ENCODE measurements around the gene GPRIN2. TPM values are rescaled to one million over a fixed set of nuclear protein-coding genes. Genes with fewer than 3 reads are reported as not detected.
"Not testable (repeated sequence)": the region's sequence is repeated elsewhere in the genome, so short reads cannot be mapped to it uniquely, and the experiment has no call there.

GPRIN2 gene
- not detected in 2 replicates for total RNA-seq (2014; rRNA removed; shearing (Covaris generic))
- polyA plus RNA-seq (2015; cell fraction: cytosol; rRNA removed): not detected in 2 replicates
- polyA plus RNA-seq (2015; cell fraction: nucleus; rRNA removed): 0.46 TPM in 1 of 2 replicates, not detected in the other

- no peak for DNase-seq (ENCODE audit: low read depth, low spot score)
- in situ Hi-C loops (cut with HindIII; ENCODE audit: low pct_unique_long_range_greater_than_20kb, low sequenced_read_pairs): no loop called here
These were observed at the start of gene GPRIN2 for GRCh38 chr10:46556515-46557318. Gene GPRIN2 (minus strand): TSS chr10:46556658. CDS start chr10:46550736, 5,922 bp downstream.

- DNase-seq (ENCODE audit: low read depth, low spot score); in situ Hi-C loops (cut with HindIII; ENCODE audit: low pct_unique_long_range_greater_than_20kb, low sequenced_read_pairs): not testable (repeated sequence)
These were observed 44.1 kb upstream of the GPRIN2 start for GRCh38 chr10:46600516-46600915.

- DNase-seq (ENCODE audit: low read depth, low spot score); in situ Hi-C loops (cut with HindIII; ENCODE audit: low pct_unique_long_range_greater_than_20kb, low sequenced_read_pairs): not testable (repeated sequence)
These were observed 41.3 kb upstream of the GPRIN2 start for GRCh38 chr10:46597616-46598246.

- DNase-seq (ENCODE audit: low read depth, low spot score); in situ Hi-C loops (cut with HindIII; ENCODE audit: low pct_unique_long_range_greater_than_20kb, low sequenced_read_pairs): not testable (repeated sequence)
These were observed 40.1 kb upstream of the GPRIN2 start for GRCh38 chr10:46596570-46596969.

GRCh38 chr10:46594453-46595063 lies 38.1 kb upstream of the GPRIN2 start:
- DNase-seq (ENCODE audit: low read depth, low spot score); in situ Hi-C loops (cut with HindIII; ENCODE audit: low pct_unique_long_range_greater_than_20kb, low sequenced_read_pairs): not testable (repeated sequence)

- in situ Hi-C loops (cut with HindIII; ENCODE audit: low pct_unique_long_range_greater_than_20kb, low sequenced_read_pairs): not testable (repeated sequence)
These were observed 36.8 kb upstream of the GPRIN2 start for GRCh38 chr10:46593307-46593706.

GRCh38 chr10:46591053-46591452 lies 34.6 kb upstream of the GPRIN2 start:
- in situ Hi-C loops (cut with HindIII; ENCODE audit: low pct_unique_long_range_greater_than_20kb, low sequenced_read_pairs); DNase-seq (ENCODE audit: low read depth, low spot score): not testable (repeated sequence)

More at GRCh38 chr10:46593307-46593706, 36.8 kb upstream of the GPRIN2 start:
- DNase-seq (ENCODE audit: low read depth, low spot score): not testable (repeated sequence)

GRCh38 chr10:46589589-46589988 lies 33.1 kb upstream of the GPRIN2 start:
- in situ Hi-C loops (cut with HindIII; ENCODE audit: low pct_unique_long_range_greater_than_20kb, low sequenced_read_pairs); DNase-seq (ENCODE audit: low read depth, low spot score): not testable (repeated sequence)

- DNase-seq (ENCODE audit: low read depth, low spot score); in situ Hi-C loops (cut with HindIII; ENCODE audit: low pct_unique_long_range_greater_than_20kb, low sequenced_read_pairs): not testable (repeated sequence)
These were observed 31.8 kb upstream of the GPRIN2 start for GRCh38 chr10:46588221-46588620.

- in situ Hi-C loops (cut with HindIII; ENCODE audit: low pct_unique_long_range_greater_than_20kb, low sequenced_read_pairs); DNase-seq (ENCODE audit: low read depth, low spot score): not testable (repeated sequence)
These were observed 31.1 kb upstream of the GPRIN2 start for GRCh38 chr10:46587546-46587945.

GRCh38 chr10:46585246-46585645 lies 28.8 kb upstream of the GPRIN2 start:
- in situ Hi-C loops (cut with HindIII; ENCODE audit: low pct_unique_long_range_greater_than_20kb, low sequenced_read_pairs); DNase-seq (ENCODE audit: low read depth, low spot score): not testable (repeated sequence)

GRCh38 chr10:46584196-46584595 lies 27.7 kb upstream of the GPRIN2 start:
- in situ Hi-C loops (cut with HindIII; ENCODE audit: low pct_unique_long_range_greater_than_20kb, low sequenced_read_pairs); DNase-seq (ENCODE audit: low read depth, low spot score): not testable (repeated sequence)

- in situ Hi-C loops (cut with HindIII; ENCODE audit: low pct_unique_long_range_greater_than_20kb, low sequenced_read_pairs); DNase-seq (ENCODE audit: low read depth, low spot score): not testable (repeated sequence)
These were observed 26.1 kb upstream of the GPRIN2 start for GRCh38 chr10:46582568-46582967.

GRCh38 chr10:46581997-46582396 lies 25.5 kb upstream of the GPRIN2 start:
- in situ Hi-C loops (cut with HindIII; ENCODE audit: low pct_unique_long_range_greater_than_20kb, low sequenced_read_pairs); DNase-seq (ENCODE audit: low read depth, low spot score): not testable (repeated sequence)

GRCh38 chr10:46579378-46579777 lies 22.9 kb upstream of the GPRIN2 start:
- DNase-seq (ENCODE audit: low read depth, low spot score); in situ Hi-C loops (cut with HindIII; ENCODE audit: low pct_unique_long_range_greater_than_20kb, low sequenced_read_pairs): not testable (repeated sequence)

- DNase-seq (ENCODE audit: low read depth, low spot score); in situ Hi-C loops (cut with HindIII; ENCODE audit: low pct_unique_long_range_greater_than_20kb, low sequenced_read_pairs): not testable (repeated sequence)
These were observed 22.2 kb upstream of the GPRIN2 start, which contains the start of gene SYT15 for GRCh38 chr10:46578474-46579178. Gene SYT15 (plus strand): TSS chr10:46579128. CDS start chr10:46579169, 41 bp downstream.

Measured in SK-MEL-5 (cell line).